ENCODE measurements around the gene PLCH2. TPM values are rescaled to one million over a fixed set of nuclear protein-coding genes. Genes with fewer than 3 reads are reported as not detected.

The PLCH2 gene
- total and polyA plus RNA-seq, 2 donors (not counting 3 experiments of a cell fraction or from before 2014, with no cell fraction given), result 0.19 to 0.31 TPM

- Histone ChIP-seq H3K27me3 (ENCODE audit: control insufficient read depth in 2 of 2, insufficient read depth in 2 of 2, low read length in 2 of 2) (no peaks in the 10 kb centered on the region), H3K27ac (ENCODE audit: insufficient read depth, low read depth, low read length) (no peak overlapping the region), H3K9ac (replicated peaks; ENCODE audit: extremely low read depth, insufficient read depth, low read length) (no peak overlapping the region), H3K79me2 (ENCODE audit: control insufficient read depth, insufficient read depth, low read length) (no peaks in the 10 kb centered on the region), H3K4me3 (replicated peaks in 1 of 3; ENCODE audit: insufficient read depth in 1 of 3, low read depth in 1 of 3, low read length in 3 of 3) (no peak overlapping the region), H2AFZ (ENCODE audit: low read depth, low read length) (no peak overlapping the region), H4K20me1 (replicated peaks; ENCODE audit: control insufficient read depth, extremely low read depth, insufficient read depth, low read length) (no peaks in the 10 kb centered on the region), H3K9me1 (replicated peaks; ENCODE audit: control insufficient read depth, extremely low read depth, insufficient read depth, low read length) (no peaks in the 10 kb centered on the region), H3K4me2 (ENCODE audit: insufficient read depth, low read length) (no peak overlapping the region), H3K36me3 (ENCODE audit: control insufficient read depth in 2 of 2, extremely low read depth in 1 of 2, insufficient read depth in 2 of 2, low read length in 2 of 2) (no peaks in the 10 kb centered on the region), H3K4me1 (ENCODE audit: control insufficient read depth, extremely low read depth, insufficient read depth, low read length) (no peaks in the 10 kb centered on the region), H3K9me3 (replicated peaks; ENCODE audit: control insufficient read depth, insufficient read depth, low read length) (no peaks in the 10 kb centered on the region)
- no TSS peak for BruUV-seq (replicated peaks)
- ChIA-PET CTCF (no interaction called here), POLR2A (no interaction called here)
- dilution Hi-C loops (cut with MboI; ENCODE audit: extremely low pct_ligation_motif_present, low sequenced_read_pairs), result no loop called here
- TF ChIP-seq MAX (IDR thresholded peaks at IDR 0.05; ENCODE audit: insufficient read depth, insufficient read length), result no peak
- no peak for TF ChIP-seq POLR2A (IDR thresholded peaks at IDR 0.05; ENCODE audit: low read depth, low read length)
- TF ChIP-seq EZH2 (IDR thresholded peaks at IDR 0.05; ENCODE audit: borderline replicate concordance, low read depth, low read length, severe bottlenecking), result no peak
- no peak for TF ChIP-seq CTCF (IDR thresholded peaks at IDR 0.05; ENCODE audit: extremely low read depth in 1 of 2, insufficient read depth in 1 of 2, low read depth in 1 of 2, low read length in 2 of 2)
- no peak for TF ChIP-seq JUN (IDR thresholded peaks at IDR 0.05; ENCODE audit: borderline replicate concordance, insufficient read depth, insufficient read length, low read depth)
- TF ChIP-seq FOS (IDR thresholded peaks at IDR 0.05; ENCODE audit: borderline replicate concordance, insufficient read depth, low read length), result no peak
- TF ChIP-seq GATA2 (IDR thresholded peaks at IDR 0.05; ENCODE audit: insufficient read depth, insufficient read length, low read depth, low read length), result no peak
- TF ChIP-seq POLR2AphosphoS5 (IDR thresholded peaks at IDR 0.05; ENCODE audit: insufficient read depth, low read depth, low read length), result no peak
- no peak for TF ChIP-seq MYC (IDR thresholded peaks at IDR 0.05; ENCODE audit: low read depth, low read length)
- FAIRE-seq (no peak), DNase-seq (ENCODE audit: low read depth, low spot score) (peak; percentile 5)
- intact Hi-C loops (cut with micrococcal nuclease), result no loop called here
Measured at GRCh38 chr1:2468041-2468472, 8.0 kb upstream of the PLCH2 start.

Data from endothelial cell of umbilical vein (primary cell).